K562 (cell line): ENCODE measurements around the gene SLC9A1. TPM values are rescaled to one million over a fixed set of nuclear protein-coding genes. Genes with fewer than 3 reads are reported as not detected.

Experiments
- ATAC-seq: fragments of 200-7000 bp; cut with Tn5 transposase; 3 replicates; pipeline ENCODE4 v1.9.1; 2020; ENCODE audit warnings: moderate library complexity
- BruUV-seq: library from RNA; stranded (reverse); fragments of 400-500 nt; replicated peaks from 2 replicates; lab custom pipeline; 2021; lab: Mats Ljungman, UMichigan
- CTCF ChIA-PET: fragments of 300-600 bp; formaldehyde crosslinking; extraction: SDS; loops from one replicate; lab custom pipeline; 2021; ENCODE audit warnings: low intra/inter-chr PET ratio; lab: Yijun Ruan, JAX
- POLR2A ChIA-PET: fragments of 300-600, 350-650 bp; sonication (Branson Sonifier 250); formaldehyde crosslinking; extraction: SDS; loops from one replicate; lab custom pipeline; 2021; ENCODE audit warnings: antibody characterized with exemption, inconsistent platforms; lab: Yijun Ruan, JAX
- DNase-seq, 4 experiments: peaks; one replicate each; pipeline versions ENCODE4 v3.0.0 to v3.0.0-alpha.2; 2011 to 2018; ENCODE audit warnings: low spot score in 3 of 4, mixed read lengths in 3 of 4; ENCODE audit errors: extremely low read depth in 1 of 4
- FAIRE-seq: peaks from 2 replicates; lab custom pipeline; 2011; peaks lifted over from hg19 to GRCh38; lab: Jason Lieb, UNC
- H2AFZ ChIP-seq: 2 replicates; pipeline ENCODE4 v1.6.0; 2011; ENCODE audit warnings: low read depth, low read length, control low read depth, inconsistent platforms
- H3K27ac ChIP-seq: fragments of 200-600 bp; 3 replicates; pipeline ENCODE4 v1.8.0; 2011; ENCODE audit warnings: low read depth, mild to moderate bottlenecking, control low read depth, inconsistent platforms, low read length, moderate library complexity, mixed read lengths; ENCODE audit errors: extremely low read depth
- H3K27me3 ChIP-seq, 2 experiments: fragments of 300-600 bp in 1 of 2; 2 replicates in 1 of 2; 3 replicates in 1 of 2; pipeline versions ENCODE4 v1.6.0 to v1.8.0; 2011; ENCODE audit warnings: inconsistent platforms in 2 of 2, low read length in 2 of 2, mild to moderate bottlenecking in 1 of 2, mixed read lengths in 1 of 2, moderate library complexity in 1 of 2; ENCODE audit not compliant: control insufficient read depth in 2 of 2, insufficient read depth in 2 of 2
- H3K36me3 ChIP-seq: fragments of 300-600 bp; 3 replicates; pipeline ENCODE4 v1.8.0; 2011; ENCODE audit warnings: mild to moderate bottlenecking, low read length, inconsistent platforms; ENCODE audit not compliant: control insufficient read depth, insufficient read depth
- H3K4me1 ChIP-seq, 2 experiments: fragments of 200-600 bp in 1 of 2; replicated peaks in 1 of 2; 2 replicates in 1 of 2; 3 replicates in 1 of 2; pipeline versions ENCODE4 v1.5.1 to v1.8.0; 2011; ENCODE audit warnings: inconsistent platforms in 2 of 2, low read length in 2 of 2, mild to moderate bottlenecking in 1 of 2, mixed read lengths in 1 of 2, moderate library complexity in 1 of 2; ENCODE audit not compliant: control insufficient read depth in 2 of 2, insufficient read depth in 2 of 2
- H3K4me2 ChIP-seq: 2 replicates; pipeline ENCODE4 v1.6.1; 2011; ENCODE audit warnings: low read length, control low read depth, inconsistent platforms, mixed read lengths; ENCODE audit not compliant: insufficient read depth
- H3K4me3 ChIP-seq: fragments of 200-600 bp; sonication (generic), shearing (Covaris generic); 2 replicates; pipeline ENCODE4 v1.5.1; 2016; ENCODE audit warnings: control low read depth, inconsistent platforms
- H3K79me2 ChIP-seq: fragments of 200-600 bp; 3 replicates; pipeline ENCODE4 v1.8.0; 2011; ENCODE audit warnings: low read length, inconsistent platforms; ENCODE audit not compliant: control insufficient read depth, insufficient read depth
- H3K9ac ChIP-seq, 2 experiments: 2 replicates each; pipeline versions ENCODE4 v1.6.0 to v1.6.1; 2011; ENCODE audit warnings: low read depth in 2 of 2, low read length in 2 of 2, control low read depth in 1 of 2, inconsistent platforms in 1 of 2, mild to moderate bottlenecking in 1 of 2, mixed read lengths in 1 of 2; ENCODE audit not compliant: insufficient read depth in 1 of 2
- H3K9me1 ChIP-seq: one replicate; pipeline ENCODE4 v1.6.0; 2011; ENCODE audit warnings: inconsistent platforms, mild to moderate bottlenecking, low read length, moderate library complexity; ENCODE audit not compliant: control insufficient read depth, insufficient read depth
- H3K9me3 ChIP-seq: replicated peaks from 2 replicates; pipeline ENCODE4 v1.5.1; 2011; ENCODE audit warnings: low read depth, low read length, inconsistent platforms; ENCODE audit not compliant: control insufficient read depth, insufficient read depth
- H4K20me1 ChIP-seq: replicated peaks from 2 replicates; pipeline ENCODE4 v1.6.1; 2011; ENCODE audit warnings: low read length, inconsistent platforms, mixed read lengths; ENCODE audit not compliant: control insufficient read depth, insufficient read depth
- FOXM1 ChIP-seq, 2 experiments: fragments of 450-650 bp in 1 of 2; sonication (generic) in 1 of 2; formaldehyde crosslinking in 1 of 2; IDR thresholded peaks; 2 replicates each; pipeline versions ENCODE4 v1.6.1 to v1.9.0; 2017 to 2022; ENCODE audit warnings: low read depth in 2 of 2, mild to moderate bottlenecking in 2 of 2, missing genetic modification reagents in 1 of 2, moderate library complexity in 1 of 2
- JUND ChIP-seq, 2 experiments: IDR thresholded peaks; 2 replicates in 1 of 2; 3 replicates in 1 of 2; pipeline ENCODE4 v1.6.1; 2011; ENCODE audit warnings: borderline replicate concordance in 2 of 2, low read depth in 2 of 2, low read length in 2 of 2, improper control_type of control experiment in 1 of 2, missing biosample characterization in 1 of 2, missing genetic modification characterization in 1 of 2, missing genetic modification reagents in 1 of 2
- KAT8 ChIP-seq: fragments of 450-650 bp; IDR thresholded peaks from 2 replicates; pipeline ENCODE4 v1.6.1; 2016; ENCODE audit warnings: low read depth, mild to moderate bottlenecking
- PHF8 ChIP-seq: fragments of 200-600 bp; sonication (generic); IDR thresholded peaks from 2 replicates; pipeline ENCODE4 v1.6.1; 2012; ENCODE audit warnings: mixed run types, mild to moderate bottlenecking, inconsistent platforms, low read length, moderate library complexity, borderline replicate concordance
- SREBF1 ChIP-seq: fragments of 150-350 bp; IDR thresholded peaks from 2 replicates; pipeline ENCODE4 v1.6.1; 2014; ENCODE audit warnings: antibody characterized with exemption, low read depth, low read length, borderline replicate concordance
- WGBS: fragments of 100-300 bp; shearing (Covaris generic); methylation state at CpG from one replicate; pipeline ENCODE4 v1.1.6; 2016; ENCODE audit warnings: low coverage, mixed read lengths; ENCODE audit not compliant: insufficient coverage; ENCODE audit errors: missing lambda C conversion rate; 5-methylcytosine and 5-hydroxymethylcytosine counted together
- in situ Hi-C: fragments of 300-500 bp; cut with MboI; formaldehyde crosslinking; loops from 4 replicates; pipeline ENCODE4 v1.15.0; 2018; ENCODE audit warnings: inconsistent platforms, mixed read lengths
- intact Hi-C: fragments of 100-400 bp; cut with micrococcal nuclease; formaldehyde crosslinking; loops from 2 replicates; pipeline ENCODE4 v1.14.2; 2022
- polyA plus RNA-seq, 8 experiments: library from polyadenylated mRNA; depleted of rRNA in 4 of 8; stranded (reverse) in 5 of 8; unstranded in 3 of 8; fragments of >200 nt; fragmentation: Nextera tagmentation in 2 of 8; fragmentation: Illumina TruSeq in 1 of 8; extraction: Ambion mirVana in 2 of 8; extraction: Trizol in 1 of 8; gene quantifications; 2 replicates each; pipeline versions ENCODE4 v1.2.1 to v1.2.3, GENCODE V29; 2011 to 2014; ENCODE audit warnings: inconsistent platforms in 1 of 8, missing spikeins in 1 of 8
- total RNA-seq, 7 experiments: library from RNA; depleted of rRNA in 6 of 7; stranded (reverse); fragments of >200 nt in 6 of 7; fragmentation: Illumina TruSeq in 2 of 7; extraction: Trizol in 2 of 7; gene quantifications; 2 replicates each; pipeline versions ENCODE4 v1.2.1 to v1.2.3, GENCODE V29; 2011 to 2021; ENCODE audit warnings: low replicate concordance in 1 of 7
- TF ChIP-seq, protein P1 (sequence below): fragments of 250-450 bp; sonication (Bioruptor Pico); IDR thresholded peaks from 2 replicates; pipeline ENCODE4 v1.4.0; 2020; ENCODE audit warnings: borderline replicate concordance
- TF ChIP-seq, protein P2 (sequence below), 2 experiments: fragments of 450-650 bp in 1 of 2; sonication (generic) in 1 of 2; formaldehyde crosslinking in 1 of 2; IDR thresholded peaks; 2 replicates each; pipeline versions ENCODE4 v1.7.1 to v1.9.0; 2016 to 2022; ENCODE audit warnings: inconsistent platforms in 1 of 2, mild to moderate bottlenecking in 1 of 2, missing genetic modification reagents in 1 of 2

SLC9A1 gene
- total and polyA plus RNA-seq, 9 of the 15 experiments (the other 6 are each of a cell fraction or from before 2014, with no cell fraction given), result 0.59 to 14.4 (median 2.0) TPM

DNA sequence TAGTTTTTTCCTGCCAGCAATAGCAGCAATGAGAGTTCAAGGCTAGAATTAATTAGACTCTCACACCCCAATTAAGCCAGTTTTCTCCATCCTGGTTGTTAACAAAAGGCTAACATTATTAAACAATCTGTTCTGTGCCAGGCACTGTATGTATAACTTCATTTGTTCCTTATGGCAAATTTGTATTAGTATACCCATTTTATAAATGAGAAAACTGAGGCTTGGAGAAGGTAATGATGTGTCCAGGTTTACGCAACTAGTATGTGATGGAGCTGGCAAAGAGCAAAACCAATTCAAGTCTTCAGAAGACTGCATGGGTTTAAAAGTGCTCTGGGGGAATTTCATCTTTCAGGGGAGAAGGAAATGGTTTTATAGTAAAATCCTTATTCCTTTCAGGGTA lies 38.3 kb upstream of the SLC9A1 start (continued):
- TF ChIP-seq FOXM1 (IDR thresholded peaks at IDR 0.05; ENCODE audit: low read depth) (no peak), FOXM1 (CRISPR knock-in tag; IDR thresholded peaks at IDR 0.05; ENCODE audit: low read depth) (no peak)
- TF ChIP-seq, protein P1, sequence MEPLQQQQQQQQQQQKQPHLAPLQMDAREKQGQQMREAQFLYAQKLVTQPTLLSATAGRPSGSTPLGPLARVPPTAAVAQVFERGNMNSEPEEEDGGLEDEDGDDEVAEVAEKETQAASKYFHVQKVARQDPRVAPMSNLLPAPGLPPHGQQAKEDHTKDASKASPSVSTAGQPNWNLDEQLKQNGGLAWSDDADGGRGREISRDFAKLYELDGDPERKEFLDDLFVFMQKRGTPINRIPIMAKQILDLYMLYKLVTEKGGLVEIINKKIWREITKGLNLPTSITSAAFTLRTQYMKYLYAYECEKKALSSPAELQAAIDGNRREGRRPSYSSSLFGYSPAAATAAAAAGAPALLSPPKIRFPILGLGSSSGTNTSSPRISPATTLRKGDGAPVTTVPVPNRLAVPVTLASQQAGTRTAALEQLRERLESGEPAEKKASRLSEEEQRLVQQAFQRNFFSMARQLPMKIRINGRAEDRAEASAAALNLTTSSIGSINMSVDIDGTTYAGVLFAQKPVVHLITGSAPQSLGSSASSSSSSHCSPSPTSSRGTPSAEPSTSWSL (CRISPR knock-in tag), result no peak

DNA sequence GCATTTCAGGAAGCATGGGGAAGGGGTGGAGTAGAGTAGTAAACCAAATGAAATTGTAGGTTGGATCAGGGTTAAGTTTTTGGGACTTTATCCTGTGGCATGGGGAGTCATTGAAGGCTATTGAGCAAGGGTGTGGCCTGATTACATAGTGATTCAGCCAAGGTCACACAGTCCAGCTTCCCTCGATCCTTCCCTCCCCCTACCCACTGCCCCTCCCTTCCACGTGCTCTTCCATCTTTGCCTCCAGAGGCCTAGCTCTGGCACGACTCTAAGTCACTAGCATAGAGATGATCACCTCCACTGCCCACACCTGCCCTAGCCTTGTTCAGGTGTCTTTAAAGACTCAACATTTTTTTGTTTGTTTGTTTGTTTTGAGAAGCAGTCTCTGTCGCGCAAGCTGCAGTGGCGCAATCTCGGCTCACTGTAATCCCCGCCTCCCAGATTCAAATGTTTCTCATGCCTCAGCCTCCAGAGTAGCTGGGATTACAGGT lies 37.2 kb upstream of the SLC9A1 start:
- Histone ChIP-seq H4K20me1 (no peaks in the 10 kb centered on the region), H3K27ac (no peak overlapping the region), H3K27me3 (no peaks in the 10 kb centered on the region; a peak in 1 of 5 replicates), H3K9me1 (no peaks in the 10 kb centered on the region), H3K9me3 (no peaks in the 10 kb centered on the region), H3K9ac (no peak overlapping the region), H3K4me2 (peak overlapping the region; percentile 2; the same call in 1 of the 2 replicates), H3K36me3 (no peaks in the 10 kb centered on the region), H3K4me3 (no peak overlapping the region), H3K4me1 (peaks cover 7 to 22% of the 10 kb centered on the region in 2 experiments), H3K79me2 (no peaks in the 10 kb centered on the region), H2AFZ (peak overlapping the region; percentile 9; the same call in 1 of the 2 replicates)
- no peak for FAIRE-seq
- in situ Hi-C loops (loop anchor here (5.0 kb wide), 1 partner anchor 80 kb away; no protein-coding TSS in a partner anchor), intact Hi-C loops (loop anchor here (10.0 kb wide), 1 partner anchor 173 kb away; the partner anchor contains the start of gene MAP3K6)
- BruUV-seq, result no TSS peak
- WGBS, result 11% methylated on average over 8 of the region's 8 CpGs
- ChIA-PET POLR2A (interaction anchor here (0.6 to 1.6 kb wide), 4 partner anchors 10 to 90 kb away, joined by 3 to 5 read pairs (median 3); partner anchors contain the start of gene SLC9A1), CTCF (no interaction called here)
- peak; percentile 59 for ATAC-seq
- DNase-seq, result peak in 3 of 4 experiments; percentile 20 to 56 (median 49)
- TF ChIP-seq KAT8 (no peak), PHF8 (no peak), SREBF1 (no peak), JUND (IDR thresholded peaks at IDR 0.05; ENCODE audit: borderline replicate concordance, low read depth, low read length) (peak; percentile 30; the same call in 1 of the 2 replicates), JUND (tag; IDR thresholded peaks at IDR 0.05; ENCODE audit: borderline replicate concordance, low read depth, low read length) (no peak; the same call in 2 of the 3 replicates)
- TF ChIP-seq, protein P2, sequence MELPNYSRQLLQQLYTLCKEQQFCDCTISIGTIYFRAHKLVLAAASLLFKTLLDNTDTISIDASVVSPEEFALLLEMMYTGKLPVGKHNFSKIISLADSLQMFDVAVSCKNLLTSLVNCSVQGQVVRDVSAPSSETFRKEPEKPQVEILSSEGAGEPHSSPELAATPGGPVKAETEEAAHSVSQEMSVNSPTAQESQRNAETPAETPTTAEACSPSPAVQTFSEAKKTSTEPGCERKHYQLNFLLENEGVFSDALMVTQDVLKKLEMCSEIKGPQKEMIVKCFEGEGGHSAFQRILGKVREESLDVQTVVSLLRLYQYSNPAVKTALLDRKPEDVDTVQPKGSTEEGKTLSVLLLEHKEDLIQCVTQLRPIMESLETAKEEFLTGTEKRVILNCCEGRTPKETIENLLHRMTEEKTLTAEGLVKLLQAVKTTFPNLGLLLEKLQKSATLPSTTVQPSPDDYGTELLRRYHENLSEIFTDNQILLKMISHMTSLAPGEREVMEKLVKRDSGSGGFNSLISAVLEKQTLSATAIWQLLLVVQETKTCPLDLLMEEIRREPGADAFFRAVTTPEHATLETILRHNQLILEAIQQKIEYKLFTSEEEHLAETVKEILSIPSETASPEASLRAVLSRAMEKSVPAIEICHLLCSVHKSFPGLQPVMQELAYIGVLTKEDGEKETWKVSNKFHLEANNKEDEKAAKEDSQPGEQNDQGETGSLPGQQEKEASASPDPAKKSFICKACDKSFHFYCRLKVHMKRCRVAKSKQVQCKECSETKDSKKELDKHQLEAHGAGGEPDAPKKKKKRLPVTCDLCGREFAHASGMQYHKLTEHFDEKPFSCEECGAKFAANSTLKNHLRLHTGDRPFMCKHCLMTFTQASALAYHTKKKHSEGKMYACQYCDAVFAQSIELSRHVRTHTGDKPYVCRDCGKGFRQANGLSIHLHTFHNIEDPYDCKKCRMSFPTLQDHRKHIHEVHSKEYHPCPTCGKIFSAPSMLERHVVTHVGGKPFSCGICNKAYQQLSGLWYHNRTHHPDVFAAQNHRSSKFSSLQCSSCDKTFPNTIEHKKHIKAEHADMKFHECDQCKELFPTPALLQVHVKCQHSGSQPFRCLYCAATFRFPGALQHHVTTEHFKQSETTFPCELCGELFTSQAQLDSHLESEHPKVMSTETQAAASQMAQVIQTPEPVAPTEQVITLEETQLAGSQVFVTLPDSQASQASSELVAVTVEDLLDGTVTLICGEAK (IDR thresholded peaks at IDR 0.05), result peak; percentile 34; the same call in 1 of the 2 replicates
- TF ChIP-seq, protein P2 (CRISPR knock-in tag; IDR thresholded peaks at IDR 0.05), result no peak
